ENCODE measurements around the gene DNASE1L1.

DNASE1L1 gene

DNA sequence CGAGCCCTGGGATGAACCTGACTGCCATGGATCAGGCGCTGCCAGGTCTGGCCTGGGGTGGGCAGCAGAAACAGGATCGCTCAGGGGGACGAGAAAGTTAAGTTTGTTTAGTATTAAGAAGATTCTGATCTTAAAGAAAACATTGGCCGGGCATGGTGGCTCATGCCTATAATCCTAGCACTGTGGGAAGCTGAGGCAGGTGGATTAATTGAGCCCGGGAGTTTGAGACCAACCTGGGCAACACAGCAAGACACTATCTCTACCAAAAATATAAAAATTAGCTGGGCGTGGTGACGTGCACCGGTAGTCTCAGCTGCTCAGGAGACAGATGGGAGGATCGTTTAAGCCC is 33.9 kb downstream of the DNASE1L1 start (continued):
- TF ChIP-seq ZSCAN30 (tag by site-specific recombination; IDR thresholded peaks at IDR 0.05): no peak
- no peak for TF ChIP-seq ZFP69B (tag by site-specific recombination; IDR thresholded peaks at IDR 0.05)
- TF ChIP-seq ZNF302 (tag by site-specific recombination; IDR thresholded peaks at IDR 0.05; ENCODE audit: low read depth): no peak
- TF ChIP-seq GLI4 (tag by site-specific recombination; IDR thresholded peaks at IDR 0.05): no peak
- TF ChIP-seq, protein P1, sequence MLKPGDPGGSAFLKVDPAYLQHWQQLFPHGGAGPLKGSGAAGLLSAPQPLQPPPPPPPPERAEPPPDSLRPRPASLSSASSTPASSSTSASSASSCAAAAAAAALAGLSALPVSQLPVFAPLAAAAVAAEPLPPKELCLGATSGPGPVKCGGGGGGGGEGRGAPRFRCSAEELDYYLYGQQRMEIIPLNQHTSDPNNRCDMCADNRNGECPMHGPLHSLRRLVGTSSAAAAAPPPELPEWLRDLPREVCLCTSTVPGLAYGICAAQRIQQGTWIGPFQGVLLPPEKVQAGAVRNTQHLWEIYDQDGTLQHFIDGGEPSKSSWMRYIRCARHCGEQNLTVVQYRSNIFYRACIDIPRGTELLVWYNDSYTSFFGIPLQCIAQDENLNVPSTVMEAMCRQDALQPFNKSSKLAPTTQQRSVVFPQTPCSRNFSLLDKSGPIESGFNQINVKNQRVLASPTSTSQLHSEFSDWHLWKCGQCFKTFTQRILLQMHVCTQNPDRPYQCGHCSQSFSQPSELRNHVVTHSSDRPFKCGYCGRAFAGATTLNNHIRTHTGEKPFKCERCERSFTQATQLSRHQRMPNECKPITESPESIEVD (tag by site-specific recombination; IDR thresholded peaks at IDR 0.05): no peak
- 0 out of 2 replicates have a peak, but pooled peaks have one; percentile 1 for TF ChIP-seq ZNF2 (tag by site-specific recombination; IDR thresholded peaks at IDR 0.05)
- no peak for TF ChIP-seq ZBTB49 (tag by site-specific recombination; IDR thresholded peaks at IDR 0.05; ENCODE audit: low read depth)
- TF ChIP-seq IKZF3 (tag by site-specific recombination; IDR thresholded peaks at IDR 0.05): 0 out of 2 replicates have a peak, but pooled peaks have one; percentile 16
- no peak for TF ChIP-seq ZNF624 (tag by site-specific recombination; IDR thresholded peaks at IDR 0.05)
- TF ChIP-seq ZBTB17 (tag by site-specific recombination; IDR thresholded peaks at IDR 0.05): peak; percentile 36; the same call in 1 of the 2 replicates
- TF ChIP-seq ZNF473 (tag by site-specific recombination; IDR thresholded peaks at IDR 0.05): no peak
- TF ChIP-seq ZNF561 (tag by site-specific recombination; IDR thresholded peaks at IDR 0.05; ENCODE audit: borderline replicate concordance): no peak
- TF ChIP-seq, protein P2, sequence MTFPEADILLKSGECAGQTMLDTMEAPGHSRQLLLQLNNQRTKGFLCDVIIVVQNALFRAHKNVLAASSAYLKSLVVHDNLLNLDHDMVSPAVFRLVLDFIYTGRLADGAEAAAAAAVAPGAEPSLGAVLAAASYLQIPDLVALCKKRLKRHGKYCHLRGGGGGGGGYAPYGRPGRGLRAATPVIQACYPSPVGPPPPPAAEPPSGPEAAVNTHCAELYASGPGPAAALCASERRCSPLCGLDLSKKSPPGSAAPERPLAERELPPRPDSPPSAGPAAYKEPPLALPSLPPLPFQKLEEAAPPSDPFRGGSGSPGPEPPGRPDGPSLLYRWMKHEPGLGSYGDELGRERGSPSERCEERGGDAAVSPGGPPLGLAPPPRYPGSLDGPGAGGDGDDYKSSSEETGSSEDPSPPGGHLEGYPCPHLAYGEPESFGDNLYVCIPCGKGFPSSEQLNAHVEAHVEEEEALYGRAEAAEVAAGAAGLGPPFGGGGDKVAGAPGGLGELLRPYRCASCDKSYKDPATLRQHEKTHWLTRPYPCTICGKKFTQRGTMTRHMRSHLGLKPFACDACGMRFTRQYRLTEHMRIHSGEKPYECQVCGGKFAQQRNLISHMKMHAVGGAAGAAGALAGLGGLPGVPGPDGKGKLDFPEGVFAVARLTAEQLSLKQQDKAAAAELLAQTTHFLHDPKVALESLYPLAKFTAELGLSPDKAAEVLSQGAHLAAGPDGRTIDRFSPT (tag by site-specific recombination; IDR thresholded peaks at IDR 0.05): peak; percentile 56; the same call in 1 of the 2 replicates
- no peak for TF ChIP-seq GFI1B (tag by site-specific recombination; IDR thresholded peaks at IDR 0.05)
- TF ChIP-seq, protein P3, sequence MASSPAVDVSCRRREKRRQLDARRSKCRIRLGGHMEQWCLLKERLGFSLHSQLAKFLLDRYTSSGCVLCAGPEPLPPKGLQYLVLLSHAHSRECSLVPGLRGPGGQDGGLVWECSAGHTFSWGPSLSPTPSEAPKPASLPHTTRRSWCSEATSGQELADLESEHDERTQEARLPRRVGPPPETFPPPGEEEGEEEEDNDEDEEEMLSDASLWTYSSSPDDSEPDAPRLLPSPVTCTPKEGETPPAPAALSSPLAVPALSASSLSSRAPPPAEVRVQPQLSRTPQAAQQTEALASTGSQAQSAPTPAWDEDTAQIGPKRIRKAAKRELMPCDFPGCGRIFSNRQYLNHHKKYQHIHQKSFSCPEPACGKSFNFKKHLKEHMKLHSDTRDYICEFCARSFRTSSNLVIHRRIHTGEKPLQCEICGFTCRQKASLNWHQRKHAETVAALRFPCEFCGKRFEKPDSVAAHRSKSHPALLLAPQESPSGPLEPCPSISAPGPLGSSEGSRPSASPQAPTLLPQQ (tag by site-specific recombination; IDR thresholded peaks at IDR 0.05): no peak
- TF ChIP-seq, protein P4, sequence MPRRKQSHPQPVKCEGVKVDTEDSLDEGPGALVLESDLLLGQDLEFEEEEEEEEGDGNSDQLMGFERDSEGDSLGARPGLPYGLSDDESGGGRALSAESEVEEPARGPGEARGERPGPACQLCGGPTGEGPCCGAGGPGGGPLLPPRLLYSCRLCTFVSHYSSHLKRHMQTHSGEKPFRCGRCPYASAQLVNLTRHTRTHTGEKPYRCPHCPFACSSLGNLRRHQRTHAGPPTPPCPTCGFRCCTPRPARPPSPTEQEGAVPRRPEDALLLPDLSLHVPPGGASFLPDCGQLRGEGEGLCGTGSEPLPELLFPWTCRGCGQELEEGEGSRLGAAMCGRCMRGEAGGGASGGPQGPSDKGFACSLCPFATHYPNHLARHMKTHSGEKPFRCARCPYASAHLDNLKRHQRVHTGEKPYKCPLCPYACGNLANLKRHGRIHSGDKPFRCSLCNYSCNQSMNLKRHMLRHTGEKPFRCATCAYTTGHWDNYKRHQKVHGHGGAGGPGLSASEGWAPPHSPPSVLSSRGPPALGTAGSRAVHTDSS (tag by site-specific recombination; IDR thresholded peaks at IDR 0.05): no peak
- TF ChIP-seq ZNF366 (tag by site-specific recombination; conservative IDR thresholded peaks at IDR 0.05): no peak
- peak; percentile 7 for TF ChIP-seq ZBTB8A (tag by site-specific recombination; IDR thresholded peaks at IDR 0.05)
- TF ChIP-seq ZNF677 (tag by site-specific recombination; IDR thresholded peaks at IDR 0.05): no peak
- peak; percentile 70 for TF ChIP-seq ZBTB20 (tag by site-specific recombination; IDR thresholded peaks at IDR 0.05)
- TF ChIP-seq YY1 (tag by site-specific recombination; IDR thresholded peaks at IDR 0.05): no peak
- TF ChIP-seq WT1 (tag by site-specific recombination; IDR thresholded peaks at IDR 0.05): 0 out of 2 replicates have a peak, but pooled peaks have one; percentile 15
- no peak for TF ChIP-seq KLF10 (tag by site-specific recombination; IDR thresholded peaks at IDR 0.05)
- no peak for TF ChIP-seq REPIN1 (tag by site-specific recombination; IDR thresholded peaks at IDR 0.05; ENCODE audit: low read depth)
- peak; percentile 55 for TF ChIP-seq ZNF335 (tag by site-specific recombination; conservative IDR thresholded peaks at IDR 0.05)
- TF ChIP-seq EGR2 (tag by site-specific recombination; IDR thresholded peaks at IDR 0.05; ENCODE audit: low read depth): 0 out of 2 replicates have a peak, but pooled peaks have one; percentile 1
- 0 out of 2 replicates have a peak, but pooled peaks have one; percentile 5 for TF ChIP-seq ZBTB48 (tag by site-specific recombination; IDR thresholded peaks at IDR 0.05)
- TF ChIP-seq TRIM28 (IDR thresholded peaks at IDR 0.05; ENCODE audit: borderline replicate concordance, low read length): no peak

All from HEK293 (cell line).